HuH-7.5 (cell line): ENCODE measurements around the gene ABL2.
A peak's percentile ranks its signal among the peaks of the same experiment; 100 is the strongest.
"Not testable (repeated sequence)": the region's sequence is repeated elsewhere in the genome, so short reads cannot be mapped to it uniquely, and the experiment has no call there.

Source experiments
- DNase-seq: peaks from one replicate; pipeline ENCODE4 v3.0.0; 2011; ENCODE audit warnings: low spot score

The ABL2 gene

DNA sequence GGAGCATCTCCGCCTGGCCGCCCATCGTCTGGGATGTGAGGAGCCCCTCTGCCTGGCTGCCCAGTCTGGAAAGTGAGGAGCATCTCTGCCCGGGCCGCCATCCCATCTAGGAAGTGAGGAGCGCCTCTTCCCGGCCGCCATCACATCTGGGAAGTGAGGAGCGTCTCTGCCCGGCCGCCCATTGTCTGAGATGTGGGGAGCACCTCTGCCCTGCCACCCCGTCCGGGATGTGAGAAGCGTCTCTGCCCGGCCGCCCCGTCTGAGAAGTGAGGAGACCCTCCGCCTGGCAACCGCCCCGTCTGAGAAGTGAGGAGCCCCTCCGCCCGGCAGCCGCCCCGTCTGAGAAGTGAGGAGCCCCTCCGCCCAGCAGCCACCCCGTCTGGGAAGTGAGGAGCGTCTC, 94.3 kb downstream of the ABL2 start:
- not testable (repeated sequence) for DNase-seq

DNA sequence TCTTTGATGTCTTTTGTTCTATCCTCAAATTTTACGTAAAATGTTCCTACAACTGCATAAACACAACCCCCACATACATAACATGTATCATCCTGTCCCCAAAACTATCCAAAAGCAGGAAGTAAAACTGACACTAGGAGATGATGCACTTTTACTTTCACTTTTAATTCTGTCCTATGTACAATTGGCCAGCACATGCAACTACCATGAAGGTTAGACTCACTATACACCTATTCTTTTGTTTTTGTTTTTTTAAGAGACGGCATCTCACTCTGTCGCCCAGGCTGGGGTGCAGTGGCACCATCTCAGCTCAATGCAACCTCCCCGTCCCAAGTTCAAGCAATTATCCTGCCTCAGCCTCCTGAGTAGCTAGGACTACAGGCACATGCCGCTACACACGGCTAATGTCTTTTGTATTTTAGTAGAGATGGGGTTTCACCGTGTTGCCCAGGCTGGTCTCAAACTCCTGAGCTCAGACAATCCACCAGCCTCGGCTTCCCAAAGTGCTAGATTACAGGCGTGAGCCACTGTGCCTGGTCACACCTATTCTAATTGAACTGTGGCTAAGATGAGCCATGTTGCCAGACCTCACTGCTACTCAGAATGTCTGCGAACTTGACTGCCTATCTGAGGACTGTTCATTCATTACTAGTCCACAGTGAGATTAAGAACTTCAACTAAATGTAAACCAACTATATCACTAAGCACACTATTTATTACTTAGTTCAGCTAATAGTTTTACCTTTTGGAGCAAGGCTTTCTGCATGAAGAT, 99.6 kb downstream of the ABL2 start:
- no peak for DNase-seq

DNA sequence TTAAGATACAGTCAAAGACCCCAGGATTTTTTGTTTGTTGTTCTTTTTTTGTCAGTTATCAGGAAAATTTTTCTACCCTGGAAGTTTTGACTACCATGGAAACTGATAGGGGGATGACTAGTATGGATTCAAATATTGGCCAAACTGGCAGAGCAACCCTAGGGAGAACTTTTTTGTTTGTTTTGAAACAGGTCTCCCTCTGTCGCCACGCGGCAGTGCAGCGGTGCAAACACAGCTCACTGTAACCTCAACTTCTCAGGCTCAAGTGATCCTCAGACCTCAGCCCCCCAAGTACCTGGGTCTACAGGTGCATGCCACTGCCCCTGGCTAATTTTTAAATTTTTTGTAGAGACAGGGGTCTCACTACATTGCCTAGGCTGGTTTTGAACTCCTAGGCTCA, 101.0 kb downstream of the ABL2 start:
- DNase-seq: no peak

DNA sequence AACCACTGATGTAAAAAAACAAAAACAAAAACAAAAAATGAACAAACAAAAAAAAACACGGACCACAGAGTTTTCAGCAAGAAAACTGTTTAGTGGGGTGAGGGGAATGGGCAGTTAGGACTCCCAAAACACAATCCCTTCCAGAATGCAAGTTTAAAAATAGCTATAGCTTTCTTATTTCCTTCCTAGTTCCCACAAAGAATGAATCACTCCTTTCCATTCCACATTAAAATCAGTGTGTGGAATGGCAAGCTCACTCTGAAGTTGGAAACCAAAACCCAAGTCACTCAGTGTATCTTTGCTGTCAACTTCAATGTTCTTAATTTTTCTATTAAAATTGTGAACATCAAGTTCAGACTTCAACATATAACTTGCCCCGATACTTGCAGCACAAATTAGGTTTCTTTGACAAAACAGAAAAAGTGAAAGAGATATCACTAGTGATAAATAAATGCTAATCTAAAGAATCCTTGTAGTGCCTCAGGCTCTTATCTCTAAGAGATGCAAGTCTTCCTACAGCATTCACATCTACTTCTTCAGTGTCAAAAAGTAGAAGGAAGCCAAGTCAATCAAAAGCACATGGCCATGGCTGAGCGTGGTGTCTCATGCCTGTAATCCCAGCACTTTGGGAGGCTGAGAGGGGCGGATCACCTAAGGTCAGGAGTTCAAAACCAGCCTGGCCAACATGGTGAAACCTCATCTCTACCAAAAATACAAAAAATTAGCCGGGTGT, 102.1 kb downstream of the ABL2 start:
- DNase-seq: no peak

DNA sequence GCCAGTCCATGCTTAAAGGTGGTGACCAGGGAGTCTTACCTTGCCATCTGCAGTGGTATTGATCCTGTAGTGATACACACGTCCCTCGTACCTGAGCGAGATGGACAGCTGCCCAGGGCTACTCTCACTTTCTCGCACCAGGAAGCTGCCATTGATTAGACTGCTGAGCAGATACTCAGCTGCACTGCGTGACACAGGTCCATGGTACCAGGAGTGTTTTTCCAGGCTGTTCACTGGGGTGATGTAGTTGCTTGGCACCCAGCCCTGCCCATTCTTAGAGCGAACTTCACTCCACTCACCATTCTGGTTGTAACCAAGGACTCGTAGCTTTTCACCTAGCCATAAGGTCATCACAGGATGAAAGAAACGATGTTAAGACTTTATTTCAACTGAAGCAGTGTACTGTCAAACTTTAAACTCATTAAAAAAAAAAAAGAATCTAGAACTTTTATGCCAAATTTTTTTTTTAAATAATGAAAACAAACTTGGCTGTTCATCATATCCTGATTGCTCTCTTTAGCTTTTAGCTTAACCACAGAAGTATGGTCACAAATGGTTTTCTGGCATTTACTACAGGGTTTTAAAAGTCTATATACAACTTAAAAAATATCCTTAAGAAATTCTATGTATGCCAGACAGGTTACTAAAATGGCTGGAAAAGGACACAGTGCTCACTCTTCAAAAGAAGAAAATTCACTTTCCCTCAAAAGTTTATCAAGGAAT, 103.0 kb downstream of the ABL2 start:
- no peak for DNase-seq

DNA sequence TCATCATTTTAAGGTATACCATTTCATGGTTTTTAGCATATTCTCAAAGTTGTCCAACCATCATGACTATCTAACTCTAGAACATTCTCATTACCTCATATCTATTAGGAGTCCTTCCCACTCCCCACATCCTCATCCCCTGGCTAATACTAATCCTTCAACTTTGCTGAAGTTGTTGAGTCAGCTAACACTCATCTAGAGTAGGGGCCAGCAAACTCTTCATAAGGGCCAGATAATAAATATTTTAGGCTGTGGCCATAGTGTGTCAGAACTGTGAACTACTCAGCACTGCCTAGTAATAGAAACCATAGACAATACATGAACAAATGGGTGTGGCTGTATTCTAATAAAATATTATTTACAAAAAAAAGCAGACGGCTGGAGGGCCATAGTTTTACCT, 104.6 kb downstream of the ABL2 start:
- no peak for DNase-seq

DNA sequence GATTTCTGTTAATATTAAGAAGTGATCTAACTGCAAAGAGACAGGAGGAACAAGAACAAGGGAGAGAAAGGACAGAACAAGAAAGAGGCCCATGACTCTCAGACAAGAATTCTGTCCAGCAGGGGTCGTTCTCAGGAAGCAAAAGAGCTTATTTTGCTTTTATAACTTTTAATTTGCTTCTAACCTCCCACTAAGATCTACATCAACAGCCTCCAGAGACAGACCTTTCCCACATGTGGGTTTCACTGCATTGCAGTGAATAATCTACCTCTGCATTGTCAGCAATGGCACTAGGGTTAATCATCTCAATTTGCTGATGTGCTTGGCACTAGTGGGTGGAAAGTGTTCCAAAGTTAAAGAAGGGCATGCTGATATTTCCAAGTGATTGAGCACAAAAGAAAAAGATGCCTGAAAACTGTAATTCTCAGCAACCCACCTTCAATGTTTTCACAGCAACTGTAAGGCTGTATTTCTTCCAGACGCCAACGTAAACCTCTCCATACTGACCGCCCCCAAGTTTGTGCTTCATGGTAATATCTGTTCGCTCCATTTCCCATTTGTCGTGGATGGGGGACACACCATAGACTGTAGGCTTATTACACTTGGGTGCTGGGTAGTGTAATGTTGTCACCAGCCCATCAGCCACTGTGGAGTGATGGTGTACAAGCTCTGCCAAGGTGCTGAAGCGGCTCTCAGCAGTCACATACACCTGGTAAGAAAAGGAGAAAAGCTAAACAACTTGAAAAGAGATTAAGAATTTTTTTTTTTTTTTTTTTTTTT, 108.1 kb downstream of the ABL2 start:
- no peak for DNase-seq

DNA sequence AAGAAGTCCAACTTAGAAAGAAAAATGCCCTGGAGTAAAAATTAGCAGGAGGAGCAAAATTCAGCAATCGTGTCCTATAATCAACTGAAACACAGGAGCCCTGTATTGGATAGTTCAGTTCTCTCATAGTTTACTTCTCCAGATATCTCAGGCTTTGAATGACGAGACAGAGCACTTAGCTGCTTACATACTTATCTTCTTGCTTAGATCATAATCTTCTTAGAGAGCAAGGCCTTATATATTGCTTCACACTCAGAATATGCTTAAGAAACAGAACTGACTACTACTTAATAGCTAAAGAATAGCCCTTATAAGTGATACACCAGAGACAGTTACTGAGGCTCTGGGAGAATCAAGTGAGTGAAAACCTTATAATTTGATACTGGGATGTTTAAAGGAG, 108.7 kb downstream of the ABL2 start:
- no peak for DNase-seq

DNA sequence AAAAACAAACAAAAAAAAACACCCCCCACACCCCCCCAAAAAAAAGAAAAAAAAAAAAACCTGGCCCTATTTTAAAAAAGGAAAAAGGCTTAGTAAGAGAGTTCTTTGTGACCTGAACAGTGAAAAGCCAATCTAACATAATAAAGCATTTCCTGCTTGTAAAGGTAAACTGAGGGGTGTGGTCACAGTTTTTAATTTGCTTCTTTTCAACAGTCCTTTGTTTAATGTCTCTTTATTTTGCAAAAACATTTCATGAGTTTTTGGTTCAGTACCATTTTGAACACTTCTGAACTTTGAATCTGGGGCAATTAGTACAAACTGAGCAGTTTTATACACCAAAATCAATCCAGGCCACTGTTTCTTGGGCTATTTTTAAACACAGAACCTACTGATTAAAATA, 110.0 kb downstream of the ABL2 start:
- DNase-seq: no peak

DNA sequence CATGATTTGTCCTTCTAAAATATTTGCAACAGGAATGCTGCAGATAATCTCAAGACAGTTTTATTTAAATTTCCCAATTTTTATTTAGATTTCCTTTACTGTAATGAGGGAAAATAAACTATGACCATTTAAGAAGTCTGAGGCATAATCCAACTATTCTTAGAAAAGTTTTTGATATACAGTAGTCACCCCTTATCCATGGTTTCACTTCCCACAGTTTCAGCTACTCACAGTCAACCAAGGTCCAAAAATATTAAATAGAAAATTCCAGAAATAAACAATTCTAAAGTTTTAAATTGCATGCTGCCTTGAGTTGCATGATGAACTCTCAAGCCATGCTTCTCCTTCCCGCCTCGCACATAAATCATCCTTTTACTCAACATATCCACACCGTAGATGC, 114.3 kb downstream of the ABL2 start:
- DNase-seq: no peak

DNA sequence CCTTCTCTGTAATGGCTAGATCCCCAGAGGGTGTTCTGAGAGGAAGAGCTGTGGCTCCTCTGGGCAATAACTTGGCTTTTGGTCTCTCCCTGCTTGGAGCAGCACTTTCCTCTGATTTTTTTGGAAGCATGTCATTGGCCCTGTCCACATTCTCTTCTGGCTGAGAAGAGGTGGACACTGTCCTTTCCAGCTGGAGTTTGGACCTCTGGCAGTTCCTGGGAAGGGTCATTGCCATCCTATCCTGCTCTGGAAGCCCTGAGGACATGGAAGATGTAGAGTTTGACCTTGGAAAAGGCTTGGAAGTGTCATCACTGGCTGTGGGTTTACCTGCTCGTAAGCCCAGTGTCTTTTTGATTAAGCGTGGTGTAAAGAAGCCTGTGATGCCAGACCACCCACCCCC, 120.8 kb downstream of the ABL2 start:
- no peak for DNase-seq

DNA sequence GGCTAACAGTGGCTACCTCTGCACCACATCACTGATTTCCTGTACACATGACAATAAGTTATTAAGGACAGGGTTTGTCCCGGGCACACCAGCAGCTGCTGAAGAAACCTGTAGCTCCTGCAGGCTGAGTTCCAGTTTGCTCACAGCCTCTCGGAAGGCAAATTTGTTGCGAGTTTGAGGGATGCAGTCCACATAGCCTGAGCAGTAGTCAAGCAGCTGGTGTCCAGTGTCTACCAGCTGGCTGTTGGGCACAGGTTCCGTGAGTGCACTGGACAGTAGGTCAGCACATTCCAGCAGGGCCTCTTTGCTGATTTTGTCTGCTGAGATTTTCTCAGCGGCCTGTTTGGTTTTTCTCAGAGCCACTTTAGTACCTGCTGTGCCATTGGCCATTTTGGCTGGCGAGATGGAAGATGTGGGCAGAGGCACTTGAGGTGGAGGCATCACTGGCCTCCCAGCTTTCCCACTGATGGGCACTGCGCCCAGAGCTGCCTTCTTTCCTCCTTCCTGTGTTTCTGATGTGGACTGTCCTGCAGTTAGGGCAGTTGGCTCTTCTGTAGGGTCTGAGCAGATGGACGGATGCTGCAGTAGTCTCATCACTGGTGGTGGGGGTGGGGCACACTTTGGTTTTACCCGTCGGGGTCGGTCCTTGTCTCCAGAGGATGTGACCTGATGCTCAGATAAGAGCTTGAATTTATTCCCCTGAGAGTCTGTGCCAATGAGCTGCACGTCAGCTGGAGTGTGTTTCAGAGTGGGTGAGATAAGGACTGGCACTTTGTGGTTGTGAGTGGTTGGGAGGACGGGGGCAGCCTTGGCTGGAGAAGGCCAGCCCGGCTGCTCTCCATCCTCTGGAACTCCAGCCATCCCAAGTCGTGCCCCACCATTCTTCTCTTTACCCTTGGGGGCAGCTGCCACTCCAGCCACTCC, 121.5 kb downstream of the ABL2 start:
- DNase-seq: no peak

DNA sequence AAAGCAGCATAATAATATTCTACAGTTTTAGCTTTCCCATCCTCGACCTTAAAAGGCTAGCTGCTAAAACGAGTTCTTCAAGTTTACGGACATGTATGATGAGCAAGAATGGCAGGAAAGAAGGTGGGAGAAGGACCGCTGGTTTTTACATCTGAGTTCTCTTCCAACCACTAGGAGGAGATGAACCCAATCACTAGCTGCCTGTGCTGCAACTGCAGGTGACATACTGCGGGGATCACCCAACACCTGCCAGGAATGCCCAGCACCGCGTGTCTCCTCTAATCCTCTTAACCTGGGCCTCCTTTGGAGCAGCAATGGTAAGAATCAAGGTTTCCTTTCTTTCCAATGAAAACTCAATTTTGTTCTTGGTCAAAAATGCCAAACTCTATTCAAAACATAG, 124.1 kb downstream of the ABL2 start:
- DNase-seq: peak; percentile 60

DNA sequence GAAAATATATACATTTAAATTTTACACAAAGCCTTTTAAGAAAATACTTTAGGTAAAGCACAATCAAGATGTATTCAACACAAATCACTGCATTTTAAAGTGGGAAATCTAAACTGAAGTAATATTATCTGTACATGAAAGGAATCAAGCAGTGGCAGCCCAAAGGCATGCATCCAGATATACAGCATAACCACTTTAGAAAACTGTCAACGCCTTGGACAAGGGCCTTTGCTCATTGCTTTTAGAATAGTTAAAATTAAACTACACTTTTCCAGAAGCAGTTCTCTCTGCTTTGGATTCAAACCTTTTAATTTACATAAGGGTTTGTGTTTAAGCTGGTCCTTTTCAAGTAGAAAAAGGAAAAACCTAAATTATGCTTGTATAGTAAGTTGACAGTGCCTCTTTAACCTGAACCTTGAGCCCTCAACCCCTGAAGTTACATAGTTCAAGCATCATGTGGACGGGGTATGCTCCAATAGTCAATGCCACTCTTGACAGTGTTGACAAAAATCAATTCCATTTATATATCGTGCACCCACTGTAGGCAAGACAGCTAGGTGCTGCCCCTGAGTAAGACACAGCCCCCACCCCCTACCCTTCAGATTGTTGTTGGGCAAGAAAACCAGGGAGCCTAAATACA, 124.7 kb downstream of the ABL2 start:
- no peak for DNase-seq

DNA sequence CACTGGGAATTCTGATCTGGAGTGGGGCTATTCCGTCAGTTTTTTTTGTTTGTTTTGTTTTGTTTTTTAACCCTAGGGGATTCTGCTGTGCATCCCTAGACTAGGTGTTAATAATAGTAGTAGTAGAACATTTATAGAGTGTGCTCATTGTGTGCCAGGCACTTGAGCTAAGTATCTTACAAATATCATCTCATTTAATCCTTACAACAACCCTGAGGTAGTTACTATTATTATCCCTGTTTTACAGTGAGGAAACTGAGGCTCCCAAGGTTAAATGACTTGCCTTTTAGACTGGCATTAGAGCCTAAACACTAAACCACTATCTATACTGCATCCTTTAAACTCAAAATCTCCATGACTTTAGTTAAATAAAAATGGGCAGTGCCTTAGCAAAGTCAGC, 125.5 kb downstream of the ABL2 start:
- DNase-seq: no peak

DNA sequence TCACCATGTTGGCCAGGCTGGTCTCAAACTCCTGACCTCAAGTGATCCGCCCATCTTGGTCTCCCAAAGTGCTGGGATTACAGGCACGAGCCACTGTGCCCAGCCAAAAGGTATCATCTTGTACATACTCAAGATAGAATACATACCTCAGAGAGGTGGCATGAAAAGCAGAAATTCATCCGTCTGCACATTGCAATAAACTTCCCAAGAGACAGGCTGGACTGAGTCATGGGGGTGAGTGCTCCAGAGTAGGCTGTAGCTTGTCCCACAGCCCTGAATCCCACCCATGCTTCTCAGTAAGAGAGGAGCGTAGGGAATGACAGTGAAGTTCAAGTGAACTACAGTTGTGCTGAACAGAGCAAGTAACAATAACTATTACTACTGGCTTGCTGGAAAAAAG, 127.9 kb downstream of the ABL2 start:
- DNase-seq: no peak

DNA sequence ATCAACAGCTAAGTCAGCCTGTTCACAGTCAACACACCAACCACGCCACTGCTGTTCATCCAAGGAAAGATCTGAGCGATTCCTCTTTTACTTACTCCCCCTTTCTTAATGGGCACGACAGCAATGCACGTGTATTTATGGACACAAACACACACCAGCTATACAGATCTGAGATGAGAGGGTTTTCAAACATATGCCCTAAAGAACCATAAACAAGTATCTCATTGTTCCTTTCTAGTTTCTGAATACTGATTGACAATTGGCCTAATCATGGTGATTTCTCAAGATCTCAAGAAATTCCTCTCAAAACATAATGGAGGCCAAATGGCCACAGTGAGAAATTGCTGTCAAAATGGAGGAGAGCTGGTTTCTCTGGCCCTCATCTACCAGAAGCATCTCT, 129.6 kb downstream of the ABL2 start:
- no peak for DNase-seq

DNA sequence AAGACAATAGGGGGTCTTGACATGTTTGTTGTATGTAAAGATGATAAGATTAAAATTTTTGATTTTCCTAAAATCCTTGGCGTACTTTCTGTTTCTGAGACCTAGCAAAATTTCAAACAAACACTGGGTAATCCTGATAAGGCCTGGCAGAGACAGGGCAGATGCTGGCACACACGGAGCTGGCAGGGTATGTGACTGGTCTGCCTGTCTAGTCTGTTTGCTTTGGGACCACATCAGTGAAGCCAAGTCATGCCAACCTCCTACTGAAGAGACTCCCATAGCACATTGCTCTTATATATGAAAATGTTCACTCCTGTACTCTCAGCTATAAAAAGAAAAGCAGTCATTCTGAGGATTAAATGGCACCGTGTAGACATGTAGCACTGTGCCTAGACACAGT, 133.6 kb downstream of the ABL2 start:
- DNase-seq: no peak

DNA sequence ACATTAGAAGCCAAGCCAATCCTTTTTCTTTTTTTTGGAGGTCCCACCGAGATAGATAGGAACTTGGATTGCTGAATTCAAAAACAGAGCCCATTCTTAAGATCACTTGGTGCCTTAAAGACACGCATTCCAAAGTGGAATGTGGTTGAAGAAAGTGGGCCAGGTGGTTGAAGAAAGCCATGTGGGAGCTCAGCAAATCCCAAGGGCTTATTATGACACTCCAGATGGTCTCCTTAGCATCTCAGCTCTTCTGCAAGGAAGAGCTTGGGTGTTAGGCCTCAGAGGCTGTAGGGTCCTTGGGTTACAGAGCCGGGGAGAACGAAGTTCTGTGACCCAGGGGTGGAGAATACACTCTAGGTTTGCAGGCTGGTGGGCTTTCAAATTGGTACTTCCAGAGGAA, 134.1 kb downstream of the ABL2 start:
- no peak for DNase-seq

DNA sequence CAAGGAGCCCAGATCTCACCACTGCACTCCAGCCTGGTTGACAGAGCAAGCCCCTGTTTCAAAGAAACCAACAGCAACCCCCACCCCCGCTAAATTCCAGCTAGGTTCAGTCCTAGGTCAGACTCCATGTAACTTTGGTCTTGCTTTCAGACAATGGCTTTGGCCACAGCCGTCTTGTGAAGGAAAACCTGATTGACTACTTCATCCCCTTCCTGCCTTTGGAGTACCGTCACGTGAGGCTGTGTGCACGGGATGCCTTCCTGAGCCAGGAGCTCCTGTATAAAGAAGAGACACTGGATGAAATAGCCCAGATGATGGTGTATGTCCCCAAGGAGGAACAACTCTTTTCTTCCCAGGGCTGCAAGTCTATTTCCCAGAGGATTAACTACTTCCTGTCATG, 134.7 kb downstream of the ABL2 start:
- no peak for DNase-seq
